Ascending aorta (tissue), 2 donors: ENCODE measurements around the gene DACH1. TPM values are rescaled to one million over a fixed set of nuclear protein-coding genes. Genes with fewer than 3 reads are reported as not detected.

ENCODE experiments used
- DNase-seq, 2 donors: peaks; one replicate each; pipeline ENCODE4 v3.0.0-alpha.2; 2019; ENCODE audit warnings: low spot score in 2 of 2
- H3K27ac ChIP-seq, 2 donors: fragments of 200-600 bp; sonication (generic); one replicate each; pipeline ENCODE4 v1.5.1; 2016 to 2017; ENCODE audit warnings: mild to moderate bottlenecking in 1 of 2
- H3K27me3 ChIP-seq: fragments of 200-600 bp; sonication (generic); one replicate; pipeline ENCODE4 v1.5.1; 2017
- H3K36me3 ChIP-seq, 2 donors: fragments of 200-600 bp; sonication (generic); one replicate each; pipeline ENCODE4 v1.5.1; 2016
- H3K4me1 ChIP-seq, 2 donors: fragments of 200-600 bp; sonication (generic); one replicate each; pipeline ENCODE4 v1.5.1; 2016 to 2017; ENCODE audit warnings: mild to moderate bottlenecking in 1 of 2
- H3K4me3 ChIP-seq, 2 donors: fragments of 200-600 bp; sonication (generic); one replicate each; pipeline ENCODE4 v1.5.1; 2016 to 2017; ENCODE audit warnings: mild to moderate bottlenecking in 1 of 2
- H3K9me3 ChIP-seq, 2 donors: fragments of 200-600 bp; sonication (generic); one replicate each; pipeline ENCODE4 v1.5.1; 2016
- intact Hi-C: fragments of 100-400 bp; cut with DNase I; formaldehyde crosslinking; loops from one replicate; pipeline ENCODE4 v1.15.1; 2023
- total RNA-seq: library from RNA; depleted of rRNA; stranded (reverse); fragments of >200 nt; gene quantifications from one replicate; pipeline ENCODE4 v1.1.0, GENCODE V29; 2016
- TF ChIP-seq, protein P1 (sequence below), 3 experiments: fragments of 200-600 bp in 2 of 3; fragments of 450-650 bp in 1 of 3; sonication (generic) in 2 of 3; IDR thresholded peaks; one replicate each; pipeline ENCODE4 v1.5.1; 2016 to 2019; ENCODE audit warnings: antibody characterized with exemption in 3 of 3, mild to moderate bottlenecking in 1 of 3, moderate library complexity in 1 of 3

DACH1 gene
- total RNA-seq, 1 donor from 2014 or later, result not detected

DNA sequence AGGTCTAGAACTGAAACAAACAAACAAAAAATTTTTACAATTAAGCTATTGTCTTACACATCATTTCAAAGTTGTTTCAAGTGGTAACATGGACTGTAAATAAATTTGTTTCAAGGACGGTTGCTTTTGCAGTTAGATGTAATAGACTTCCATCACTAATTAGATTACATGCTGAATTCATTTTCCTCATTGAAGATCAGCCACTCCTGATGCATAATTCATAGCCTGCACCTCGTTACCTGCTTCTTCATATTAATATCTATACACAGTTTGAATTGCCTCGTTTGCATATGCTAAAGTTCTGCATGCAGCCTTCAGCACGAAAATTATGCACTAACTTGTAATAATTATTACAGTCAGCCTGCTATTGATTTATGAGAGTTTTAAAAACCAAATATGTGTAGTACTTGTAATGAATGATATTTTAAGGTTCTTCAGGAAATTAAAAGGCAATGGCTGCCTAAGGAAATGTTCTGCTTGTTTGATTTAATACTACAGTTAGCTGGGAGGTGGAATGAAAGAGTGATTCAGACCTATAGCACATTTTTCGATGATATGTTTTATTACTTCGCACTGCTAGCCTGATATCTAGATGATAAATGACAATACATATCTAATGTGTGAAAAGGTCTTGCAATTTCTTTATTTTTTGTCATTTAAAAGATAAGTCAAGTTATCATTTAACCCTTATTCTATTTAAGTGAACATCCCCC lies 184.9 kb downstream of the DACH1 start:
- intact Hi-C loops, result no loop called here
- H3K9me3 ChIP-seq, result no peaks in the 10 kb centered on the region
- H3K4me3 ChIP-seq, result no peak overlapping the region
- H3K36me3 ChIP-seq, result no peaks in the 10 kb centered on the region
- H3K4me1 ChIP-seq, result no peaks in the 10 kb centered on the region
- H3K27me3 ChIP-seq, result no peaks in the 10 kb centered on the region
- TF ChIP-seq, protein P1, sequence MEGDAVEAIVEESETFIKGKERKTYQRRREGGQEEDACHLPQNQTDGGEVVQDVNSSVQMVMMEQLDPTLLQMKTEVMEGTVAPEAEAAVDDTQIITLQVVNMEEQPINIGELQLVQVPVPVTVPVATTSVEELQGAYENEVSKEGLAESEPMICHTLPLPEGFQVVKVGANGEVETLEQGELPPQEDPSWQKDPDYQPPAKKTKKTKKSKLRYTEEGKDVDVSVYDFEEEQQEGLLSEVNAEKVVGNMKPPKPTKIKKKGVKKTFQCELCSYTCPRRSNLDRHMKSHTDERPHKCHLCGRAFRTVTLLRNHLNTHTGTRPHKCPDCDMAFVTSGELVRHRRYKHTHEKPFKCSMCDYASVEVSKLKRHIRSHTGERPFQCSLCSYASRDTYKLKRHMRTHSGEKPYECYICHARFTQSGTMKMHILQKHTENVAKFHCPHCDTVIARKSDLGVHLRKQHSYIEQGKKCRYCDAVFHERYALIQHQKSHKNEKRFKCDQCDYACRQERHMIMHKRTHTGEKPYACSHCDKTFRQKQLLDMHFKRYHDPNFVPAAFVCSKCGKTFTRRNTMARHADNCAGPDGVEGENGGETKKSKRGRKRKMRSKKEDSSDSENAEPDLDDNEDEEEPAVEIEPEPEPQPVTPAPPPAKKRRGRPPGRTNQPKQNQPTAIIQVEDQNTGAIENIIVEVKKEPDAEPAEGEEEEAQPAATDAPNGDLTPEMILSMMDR (IDR thresholded peaks at IDR 0.05), result no peak
- no peak overlapping the region for H3K27ac ChIP-seq
- DNase-seq, result no peak

DNA sequence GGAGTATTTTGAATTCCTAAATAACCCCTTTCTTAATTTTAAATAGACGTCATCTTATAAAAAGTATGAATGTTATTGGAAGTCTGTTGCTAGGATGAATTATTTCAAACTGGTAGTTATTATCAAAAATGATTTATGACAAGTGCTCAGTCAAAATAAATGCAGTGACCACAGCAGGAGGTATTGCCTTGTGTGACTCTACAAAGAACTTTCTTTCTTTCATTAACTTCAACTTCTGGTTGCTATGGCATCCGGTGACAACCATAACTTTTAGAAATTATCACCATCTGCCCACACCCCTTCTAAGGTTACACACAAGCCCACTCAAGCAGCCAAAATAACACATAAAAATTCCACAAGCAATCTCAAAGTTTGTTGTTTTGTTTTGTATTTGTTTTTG lies 189.9 kb downstream of the DACH1 start:
- Histone ChIP-seq H3K36me3 (no peaks in the 10 kb centered on the region), H3K9me3 (no peaks in the 10 kb centered on the region), H3K4me1 (no peaks in the 10 kb centered on the region), H3K4me3 (no peak overlapping the region), H3K27ac (no peak overlapping the region), H3K27me3 (no peaks in the 10 kb centered on the region)
- no peak for DNase-seq
- intact Hi-C loops, result no loop called here
- TF ChIP-seq, protein P1 (IDR thresholded peaks at IDR 0.05), result no peak

DNA sequence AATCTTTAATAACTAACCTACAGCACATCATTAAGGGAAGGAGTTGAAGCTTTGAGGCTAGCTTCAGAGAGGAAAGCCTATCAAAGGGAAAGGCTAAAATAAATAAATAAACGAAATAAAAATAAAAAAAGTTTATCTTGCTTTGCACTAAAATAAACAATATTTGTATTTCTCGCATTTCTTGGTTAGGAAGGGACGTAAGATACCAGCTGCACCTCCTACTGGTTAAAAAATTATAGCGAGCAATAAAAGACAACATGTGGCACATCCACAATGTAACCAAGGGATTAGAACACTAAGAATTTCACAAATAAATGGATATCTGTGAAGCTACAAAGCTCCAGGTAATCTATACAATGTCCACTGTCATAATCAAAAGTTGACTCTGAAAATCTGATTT lies 194.5 kb downstream of the DACH1 start:
- intact Hi-C loops, result no loop called here
- H3K27me3 ChIP-seq, result no peaks in the 10 kb centered on the region
- no peak for DNase-seq
- no peaks in the 10 kb centered on the region for H3K9me3 ChIP-seq
- H3K4me3 ChIP-seq, result no peak overlapping the region
- H3K36me3 ChIP-seq, result no peaks in the 10 kb centered on the region
- H3K4me1 ChIP-seq, result no peaks in the 10 kb centered on the region
- TF ChIP-seq, protein P1 (IDR thresholded peaks at IDR 0.05), result no peak
- no peak overlapping the region for H3K27ac ChIP-seq

DNA sequence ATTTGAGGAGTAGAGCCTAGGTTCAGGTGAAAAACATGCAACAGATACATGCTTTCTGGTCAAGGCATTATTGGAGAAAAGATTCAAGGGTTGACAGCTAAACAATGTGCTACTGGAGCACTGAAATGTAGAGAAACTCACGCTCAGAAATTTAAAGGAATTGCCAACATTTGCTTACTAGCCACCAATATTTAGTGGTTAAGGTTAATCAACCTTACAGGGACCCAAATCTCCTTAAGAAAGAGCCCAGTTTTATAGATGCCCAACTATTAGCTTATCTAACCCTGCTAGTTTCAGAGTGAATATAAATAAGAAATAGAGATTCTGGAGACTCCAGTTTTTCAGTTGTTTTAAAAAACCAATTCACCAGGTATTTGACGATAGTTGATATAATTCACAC lies 203.6 kb downstream of the DACH1 start:
- no peak overlapping the region for H3K27ac ChIP-seq
- intact Hi-C loops, result no loop called here
- no peaks in the 10 kb centered on the region for H3K9me3 ChIP-seq
- DNase-seq, result no peak
- H3K4me1 ChIP-seq, result no peaks in the 10 kb centered on the region
- TF ChIP-seq, protein P1 (IDR thresholded peaks at IDR 0.05), result no peak
- H3K27me3 ChIP-seq, result no peaks in the 10 kb centered on the region
- H3K4me3 ChIP-seq, result no peak overlapping the region
- no peaks in the 10 kb centered on the region for H3K36me3 ChIP-seq

DNA sequence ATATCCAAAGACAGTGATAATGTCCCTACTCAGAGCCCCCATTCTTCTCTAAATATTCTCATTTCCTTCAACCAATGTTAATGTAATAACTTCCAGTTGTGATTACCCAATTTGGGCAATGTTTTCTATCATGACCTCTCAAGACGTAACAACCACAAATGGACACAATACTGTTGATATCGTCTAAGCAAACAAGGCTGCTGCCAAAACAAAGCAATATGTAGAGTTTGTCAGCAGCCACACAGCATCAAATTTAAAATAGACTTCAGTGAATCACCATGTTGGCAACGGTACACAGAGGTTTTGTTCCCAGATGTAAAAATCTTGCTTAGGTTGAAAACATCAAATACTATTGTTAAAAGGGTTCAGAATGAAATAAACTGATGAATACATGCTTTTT lies 205.1 kb downstream of the DACH1 start:
- Histone ChIP-seq H3K4me3 (no peak overlapping the region), H3K36me3 (no peaks in the 10 kb centered on the region), H3K9me3 (no peaks in the 10 kb centered on the region), H3K27ac (no peak overlapping the region), H3K4me1 (no peaks in the 10 kb centered on the region), H3K27me3 (no peaks in the 10 kb centered on the region)
- intact Hi-C loops, result no loop called here
- TF ChIP-seq, protein P1 (IDR thresholded peaks at IDR 0.05), result no peak
- DNase-seq, result no peak

DNA sequence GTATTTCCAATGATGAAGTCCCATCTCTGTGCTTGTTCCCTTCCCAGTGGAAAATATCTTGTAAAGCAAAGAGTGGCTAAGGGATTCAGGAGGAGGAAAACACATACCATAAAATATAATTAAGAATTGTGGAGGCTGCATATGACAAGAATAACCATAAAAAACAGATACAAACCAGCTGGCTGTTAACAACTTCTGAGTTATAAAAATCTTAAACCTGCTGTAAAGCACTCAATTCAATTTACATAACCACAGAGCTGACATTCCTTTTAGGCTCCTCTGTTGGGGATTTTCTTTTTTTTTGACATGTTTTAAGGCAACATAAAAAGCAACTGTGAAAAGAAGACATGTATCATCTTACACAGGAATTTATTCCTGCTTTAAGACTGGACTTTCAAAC lies 207.6 kb downstream of the DACH1 start:
- TF ChIP-seq, protein P1 (IDR thresholded peaks at IDR 0.05), result no peak
- no peak for DNase-seq
- H3K4me3 ChIP-seq, result no peak overlapping the region
- H3K4me1 ChIP-seq, result no peaks in the 10 kb centered on the region
- H3K9me3 ChIP-seq, result no peaks in the 10 kb centered on the region
- H3K27ac ChIP-seq, result no peak overlapping the region
- no peaks in the 10 kb centered on the region for H3K36me3 ChIP-seq
- intact Hi-C loops, result no loop called here
- no peaks in the 10 kb centered on the region for H3K27me3 ChIP-seq
